Transverse colon (tissue), 4 donors: ENCODE measurements around the gene FBLN2. TPM values are rescaled to one million over a fixed set of nuclear protein-coding genes. Genes with fewer than 3 reads are reported as not detected.

Source experiments
- DNase-seq: peaks from one replicate; pipeline ENCODE4 v3.0.0-alpha.2; 2019
- H3K27ac ChIP-seq, 4 donors: fragments of 200-600 bp; sonication (generic); 2 replicates each; pipeline ENCODE4 v1.5.1; 2016 to 2018; ENCODE audit warnings: inconsistent platforms in 4 of 4
- H3K27me3 ChIP-seq: fragments of 200-600 bp; sonication (generic); 2 replicates; pipeline ENCODE4 v1.5.1; 2017; ENCODE audit warnings: inconsistent platforms
- H3K36me3 ChIP-seq, 4 donors: fragments of 200-600 bp; sonication (generic); 2 replicates each; pipeline ENCODE4 v1.5.1; 2017 to 2019; ENCODE audit warnings: inconsistent platforms in 4 of 4
- H3K4me1 ChIP-seq, 4 donors: fragments of 200-600 bp; sonication (generic); 2 replicates each; pipeline ENCODE4 v1.5.1; 2017 to 2020; ENCODE audit warnings: inconsistent platforms in 4 of 4
- H3K4me3 ChIP-seq, 4 donors: fragments of 200-600 bp; sonication (generic); 1 replicate in 1 of 4; 2 replicates in 3 of 4; pipeline versions ENCODE4 v1.5.1 to v1.6.1; 2017 to 2019; ENCODE audit warnings: inconsistent platforms in 4 of 4
- H3K9me3 ChIP-seq, 2 donors: fragments of 200-600 bp; sonication (generic); 2 replicates each; pipeline ENCODE4 v1.5.1; 2017 to 2019; ENCODE audit warnings: inconsistent platforms in 2 of 2
- CTCF ChIP-seq, 5 experiments: fragments of 200-600 bp in 3 of 5; fragments of 450-650 bp in 2 of 5; sonication (generic) in 3 of 5; IDR thresholded peaks; 1 replicate in 2 of 5; 2 replicates in 3 of 5; pipeline ENCODE4 v1.5.1; 2016 to 2017; ENCODE audit warnings: antibody characterized with exemption in 5 of 5, inconsistent platforms in 3 of 5, mild to moderate bottlenecking in 2 of 5, moderate library complexity in 1 of 5
- EP300 ChIP-seq: sonication (generic); formaldehyde crosslinking; IDR thresholded peaks from one replicate; pipeline ENCODE4 v1.6.1; 2017; ENCODE audit warnings: antibody characterized with exemption, low read depth
- POLR2A ChIP-seq: fragments of 450-650 bp; IDR thresholded peaks from one replicate; pipeline ENCODE4 v1.6.1; 2016; ENCODE audit warnings: antibody characterized with exemption, mild to moderate bottlenecking, moderate library complexity
- POLR2AphosphoS5 ChIP-seq, 3 donors: sonication (generic); formaldehyde crosslinking; IDR thresholded peaks; one replicate each; pipeline ENCODE4 v1.6.1; 2016; ENCODE audit warnings: antibody characterized with exemption in 3 of 3
- WGBS, 2 donors: methylation state at CpG; one replicate each; pipeline ENCODE4 v1.1.5; 2018; ENCODE audit warnings: low coverage in 1 of 2; 5-methylcytosine and 5-hydroxymethylcytosine counted together
- in situ Hi-C, 4 donors: fragments of 200-750 bp; cut with MboI; loops; one replicate each; pipeline versions ENCODE4 v1.15.0 to v1.15.1; 2017; ENCODE audit warnings: low sequenced_read_pairs in 3 of 4, low pct_ligation_motif_present in 1 of 4, low pct_unique_long_range_greater_than_20kb in 1 of 4
- intact Hi-C: fragments of 100-400 bp; cut with DNase I; formaldehyde crosslinking; loops from one replicate; pipeline ENCODE4 v1.15.1; 2023; ENCODE audit warnings: low total_unique reads
- total RNA-seq, 4 donors: library from RNA; depleted of rRNA; stranded (reverse); fragments of >200 nt; gene quantifications; one replicate each; pipeline ENCODE4 v1.1.0, GENCODE V29; 2016

FBLN2 gene
- total RNA-seq, 4 donors from 2014 or later = 23.0 to 51.5 (median 31.4) TPM

- Histone ChIP-seq H3K27me3 (no peaks in the 10 kb centered on the region), H3K4me3 (no peak overlapping the region), H3K27ac (no peak overlapping the region), H3K36me3 (no peaks in the 10 kb centered on the region), H3K9me3 (no peaks in the 10 kb centered on the region), H3K4me1 (no peaks in the 10 kb centered on the region)
- intact Hi-C loops (no loop called here), in situ Hi-C loops (no loop called here)
- no peak for TF ChIP-seq POLR2A
- TF ChIP-seq EP300 = no peak
- TF ChIP-seq CTCF (IDR thresholded peaks at IDR 0.05) = no peak
- no peak for TF ChIP-seq POLR2AphosphoS5 (IDR thresholded peaks at IDR 0.05)
- WGBS, 2 donors = 50% methylated on average over 9 of the region's 20 CpGs; no CpG with 5 or more reads in 1 of the 2 donors
- DNase-seq = no peak
These were observed 41.2 kb upstream of the FBLN2 start for GRCh38 chr3:13507570-13508339.

GRCh38 chr3:13508496-13508895, 40.4 kb upstream of the FBLN2 start:
- H3K9me3 ChIP-seq = no peaks in the 10 kb centered on the region
- no peak overlapping the region for H3K27ac ChIP-seq
- no peak for TF ChIP-seq EP300
- TF ChIP-seq POLR2AphosphoS5 (IDR thresholded peaks at IDR 0.05) = no peak
- TF ChIP-seq POLR2A = no peak
- no peak for TF ChIP-seq CTCF (IDR thresholded peaks at IDR 0.05)
- in situ Hi-C loops = no loop called here
- H3K4me1 ChIP-seq = no peaks in the 10 kb centered on the region
- 81% methylated on average over 8 of the region's 8 CpGs; no CpG with 5 or more reads in 1 of the 2 donors for WGBS, 2 donors
- H3K36me3 ChIP-seq = no peaks in the 10 kb centered on the region
- H3K27me3 ChIP-seq = no peaks in the 10 kb centered on the region
- intact Hi-C loops = no loop called here
- H3K4me3 ChIP-seq = no peak overlapping the region
- DNase-seq = no peak

- no peaks in the 10 kb centered on the region for H3K36me3 ChIP-seq
- in situ Hi-C loops = no loop called here
- no peak for DNase-seq
These were observed 39.7 kb upstream of the FBLN2 start for GRCh38 chr3:13509059-13509815.

More at GRCh38 chr3:13509059-13509815, 39.7 kb upstream of the FBLN2 start:
- intact Hi-C loops = no loop called here
- no peaks in the 10 kb centered on the region for H3K9me3 ChIP-seq
- no peak overlapping the region for H3K4me3 ChIP-seq
- TF ChIP-seq POLR2A (no peak), POLR2AphosphoS5 (IDR thresholded peaks at IDR 0.05) (no peak), CTCF (IDR thresholded peaks at IDR 0.05) (no peak), EP300 (no peak)
- 88 to 90% methylated on average over 2 to 14 of the region's 15 CpGs for WGBS, 2 donors
- H3K4me1 ChIP-seq = no peaks in the 10 kb centered on the region
- no peaks in the 10 kb centered on the region for H3K27me3 ChIP-seq
- H3K27ac ChIP-seq = no peak overlapping the region
